AG09309 (cell line): Measurements from ENCODE around the gene LTK.

Experiments used
- DNase-seq: peaks from one replicate; pipeline ENCODE4 v3.0.0-alpha.2; 2010; ENCODE audit warnings: low read depth
- H3K4me3 ChIP-seq: 2 replicates; pipeline ENCODE4 v1.5.1; 2011; ENCODE audit warnings: mild to moderate bottlenecking, low read depth, low read length, moderate library complexity; ENCODE audit not compliant: control insufficient read depth
- TF ChIP-seq, protein P1 (sequence below): IDR thresholded peaks from 2 replicates; pipeline ENCODE4 v1.5.1; 2011; ENCODE audit warnings: mild to moderate bottlenecking, low read depth, low read length, inconsistent platforms; ENCODE audit not compliant: insufficient read depth, control insufficient read depth; ENCODE audit errors: missing control alignments

Gene LTK

DNA sequence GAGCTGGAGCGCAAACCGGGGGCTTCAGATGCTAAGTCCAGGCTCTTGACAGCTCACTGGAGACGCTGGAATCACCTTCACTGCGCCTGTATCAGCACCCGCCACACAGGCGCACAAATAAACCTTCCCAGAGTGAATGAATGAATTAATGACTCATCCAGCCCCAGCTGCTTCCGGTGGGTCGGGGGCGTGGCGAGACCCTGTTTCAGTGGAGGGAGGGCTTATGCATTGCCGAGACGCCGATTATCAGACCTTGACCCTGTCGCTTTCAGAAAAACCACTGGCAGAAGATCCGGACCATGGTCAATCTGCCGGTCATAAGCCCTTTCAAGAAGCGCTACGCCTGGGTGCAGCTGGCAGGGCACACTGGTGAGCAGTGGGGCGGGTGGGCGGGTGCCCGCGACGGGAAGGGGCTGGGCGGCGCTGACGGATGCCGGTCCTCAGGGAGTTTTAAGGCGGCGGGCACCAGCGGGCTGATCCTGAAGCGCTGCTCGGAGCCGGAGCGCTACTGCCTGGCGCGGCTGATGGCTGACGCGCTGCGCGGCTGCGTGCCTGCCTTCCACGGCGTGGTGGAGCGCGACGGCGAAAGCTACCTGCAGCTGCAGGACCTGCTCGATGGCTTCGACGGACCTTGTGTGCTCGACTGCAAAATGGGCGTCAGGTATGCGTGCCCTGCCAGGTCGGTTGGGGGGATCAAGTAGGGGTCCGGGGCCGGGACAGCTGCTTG is 12.3 kb downstream of the LTK start:
- DNase-seq = no peak
- TF ChIP-seq, protein P1, sequence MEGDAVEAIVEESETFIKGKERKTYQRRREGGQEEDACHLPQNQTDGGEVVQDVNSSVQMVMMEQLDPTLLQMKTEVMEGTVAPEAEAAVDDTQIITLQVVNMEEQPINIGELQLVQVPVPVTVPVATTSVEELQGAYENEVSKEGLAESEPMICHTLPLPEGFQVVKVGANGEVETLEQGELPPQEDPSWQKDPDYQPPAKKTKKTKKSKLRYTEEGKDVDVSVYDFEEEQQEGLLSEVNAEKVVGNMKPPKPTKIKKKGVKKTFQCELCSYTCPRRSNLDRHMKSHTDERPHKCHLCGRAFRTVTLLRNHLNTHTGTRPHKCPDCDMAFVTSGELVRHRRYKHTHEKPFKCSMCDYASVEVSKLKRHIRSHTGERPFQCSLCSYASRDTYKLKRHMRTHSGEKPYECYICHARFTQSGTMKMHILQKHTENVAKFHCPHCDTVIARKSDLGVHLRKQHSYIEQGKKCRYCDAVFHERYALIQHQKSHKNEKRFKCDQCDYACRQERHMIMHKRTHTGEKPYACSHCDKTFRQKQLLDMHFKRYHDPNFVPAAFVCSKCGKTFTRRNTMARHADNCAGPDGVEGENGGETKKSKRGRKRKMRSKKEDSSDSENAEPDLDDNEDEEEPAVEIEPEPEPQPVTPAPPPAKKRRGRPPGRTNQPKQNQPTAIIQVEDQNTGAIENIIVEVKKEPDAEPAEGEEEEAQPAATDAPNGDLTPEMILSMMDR = no peak
- H3K4me3 ChIP-seq = no peak overlapping the region; the same call in 1 of the 2 replicates

DNA sequence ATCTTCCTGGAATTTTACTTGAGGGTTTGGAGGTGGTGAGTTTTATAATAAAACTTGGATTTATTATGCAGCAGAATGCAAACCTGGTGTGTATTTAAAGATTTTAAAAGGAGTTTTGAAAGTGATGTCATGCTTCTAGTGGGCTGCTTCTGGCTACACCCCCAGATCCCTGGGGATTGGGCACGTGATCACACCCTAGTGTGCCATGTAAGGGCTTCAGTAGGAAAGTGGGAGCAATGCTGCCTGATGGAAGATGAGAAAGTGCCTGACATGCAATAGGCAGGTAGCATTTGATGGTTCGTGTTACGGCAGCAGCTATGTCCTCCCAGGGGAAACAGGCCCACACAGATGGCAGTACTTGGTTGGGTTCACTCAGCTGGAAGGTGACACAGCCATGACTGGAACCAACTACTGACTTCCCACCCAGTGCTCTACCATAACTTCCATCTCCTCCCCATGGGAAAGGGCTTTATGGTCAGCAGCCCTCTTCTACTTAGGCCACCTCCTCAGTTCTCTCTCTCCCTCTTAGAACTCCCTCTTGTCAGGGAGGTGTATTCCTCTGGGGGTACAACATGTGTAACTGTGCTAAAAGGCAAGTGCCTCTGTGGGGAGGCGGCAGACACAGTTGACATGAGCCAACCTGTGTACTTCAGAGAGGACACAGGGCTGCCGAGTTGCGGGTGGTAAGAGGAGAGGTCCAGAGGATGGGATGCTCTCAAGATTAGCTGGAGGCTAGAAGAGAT is 14.3 kb downstream of the LTK start:
- DNase-seq = no peak
- TF ChIP-seq, protein P1 = no peak
- no peak overlapping the region for H3K4me3 ChIP-seq

DNA sequence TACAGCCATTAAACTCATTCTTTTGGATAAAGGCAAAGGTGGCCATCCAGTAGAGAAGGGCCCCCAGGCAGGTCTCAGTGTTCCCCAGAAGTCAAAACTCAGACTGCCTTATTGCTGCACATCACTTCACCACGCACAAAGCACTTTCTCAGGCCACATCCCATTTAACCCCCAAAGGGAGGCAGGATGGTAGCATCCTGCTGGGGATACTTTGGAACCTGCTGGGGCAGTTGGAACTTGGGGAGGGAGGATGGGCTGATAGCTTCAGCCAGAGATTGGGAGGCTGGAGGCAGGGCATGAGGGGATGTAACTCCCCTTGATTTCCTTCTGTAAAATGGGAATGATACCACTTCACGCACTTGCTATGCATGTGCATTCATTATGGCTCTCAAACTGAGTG is 15.0 kb downstream of the LTK start:
- TF ChIP-seq, protein P1 = no peak
- no peak for DNase-seq
- no peak overlapping the region for H3K4me3 ChIP-seq

DNA sequence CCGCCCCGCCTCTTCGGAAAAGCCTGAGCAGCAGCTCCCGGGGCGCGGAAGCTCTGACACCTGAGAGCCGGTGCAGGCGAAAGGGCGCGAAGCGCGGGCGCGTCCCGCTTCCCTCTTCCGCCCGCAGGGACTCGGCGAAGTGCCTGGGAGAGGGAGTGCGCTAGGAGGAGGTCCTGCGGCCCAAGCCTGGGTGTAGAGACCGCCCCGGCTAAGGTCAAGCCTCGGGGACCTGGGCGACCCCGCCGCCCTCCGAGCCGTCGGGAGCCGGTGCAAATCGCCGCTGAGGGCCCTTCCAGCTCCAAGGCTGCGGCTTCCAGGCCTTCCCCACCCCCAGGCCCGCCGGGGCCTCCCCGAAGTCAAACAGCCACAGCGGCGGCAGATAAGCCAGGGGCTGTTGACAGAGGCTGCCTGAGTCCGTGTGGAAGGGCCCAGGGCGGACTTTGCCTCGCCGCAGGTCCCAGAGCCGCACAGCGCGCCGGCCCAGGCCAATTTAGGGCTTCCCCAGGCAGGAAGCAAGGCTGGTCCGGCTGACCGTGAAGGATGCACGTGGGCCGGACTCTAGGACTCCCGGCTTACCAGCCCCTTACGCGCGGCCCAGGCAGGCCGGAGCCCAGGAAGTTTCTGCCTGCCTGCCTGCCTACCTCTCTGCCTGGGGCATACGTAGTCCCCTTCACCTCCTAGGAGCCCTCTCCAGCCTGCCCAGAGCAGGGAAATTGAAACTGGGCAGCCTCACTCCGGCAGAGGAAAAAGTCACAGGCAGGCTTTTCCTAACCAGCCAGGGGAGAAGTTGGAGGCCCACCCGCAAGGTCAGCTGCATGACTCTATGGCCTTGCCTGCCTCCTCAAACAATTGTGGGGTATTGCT is 17.7 kb downstream of the LTK start:
- no peak overlapping the region for H3K4me3 ChIP-seq
- TF ChIP-seq, protein P1 = no peak
- DNase-seq = no peak

DNA sequence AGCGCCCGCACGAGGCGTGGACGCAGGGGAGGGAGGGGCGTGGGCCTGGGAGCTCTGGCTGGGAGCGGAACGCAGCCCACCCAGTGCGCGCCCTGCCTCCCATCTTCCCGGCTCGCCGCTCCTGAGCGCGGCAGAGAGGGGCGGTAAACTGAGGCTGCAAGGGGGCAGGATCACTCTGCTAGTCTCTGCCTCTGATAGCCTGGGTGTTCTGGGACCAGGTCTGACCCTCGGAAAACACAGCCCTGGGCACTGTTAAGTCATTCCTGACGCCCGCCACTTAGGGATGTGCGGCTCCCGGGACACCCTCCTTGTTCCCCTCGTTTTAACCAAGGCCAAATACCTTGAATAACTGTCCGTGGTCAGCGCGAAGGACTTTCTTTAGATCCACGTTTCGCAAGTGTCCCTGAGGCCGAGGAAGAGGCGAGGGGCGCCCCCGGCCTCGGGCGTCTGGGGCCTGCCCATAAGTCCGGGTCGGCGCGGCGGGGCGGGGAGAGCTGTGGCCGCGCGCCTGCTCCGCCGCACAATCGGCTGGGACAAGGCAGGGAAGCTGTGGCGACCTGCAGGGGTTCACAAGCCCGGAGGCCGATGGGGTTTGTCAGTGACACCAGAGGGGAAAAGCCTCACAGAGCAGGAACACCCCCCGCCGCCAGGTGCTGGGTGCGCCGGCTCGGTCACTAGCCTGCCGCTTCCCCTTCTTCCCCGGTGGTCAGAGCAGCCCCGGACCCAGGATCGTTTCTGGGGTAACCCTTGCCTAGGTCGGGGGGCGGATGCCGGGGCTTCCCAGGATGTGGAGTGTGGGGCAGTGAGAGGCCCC is 18.5 kb downstream of the LTK start:
- H3K4me3 ChIP-seq = no peak overlapping the region
- no peak for DNase-seq
- TF ChIP-seq, protein P1 = no peak
